Measurements from ENCODE around the gene ETFB.

ETFB gene

GRCh38 chr19:51347209-51347928 is 18.8 kb downstream of the ETFB start:
- no peak overlapping the region for H3K4me3 ChIP-seq (ENCODE audit: low read depth, low read length)
- no peak for TF ChIP-seq CTCF (IDR thresholded peaks at IDR 0.05; ENCODE audit: borderline replicate concordance, insufficient read depth, low read depth, low read length)

GRCh38 chr19:51346742-51347141 is 19.4 kb downstream of the ETFB start:
- TF ChIP-seq CTCF (IDR thresholded peaks at IDR 0.05; ENCODE audit: borderline replicate concordance, insufficient read depth, low read depth, low read length), result 0 out of 2 replicates have a peak, but pooled peaks have one; percentile 3
- H3K4me3 ChIP-seq (ENCODE audit: low read depth, low read length), result no peak overlapping the region

- TF ChIP-seq CTCF (IDR thresholded peaks at IDR 0.05; ENCODE audit: borderline replicate concordance, insufficient read depth, low read depth, low read length), result no peak
- H3K4me3 ChIP-seq (ENCODE audit: low read depth, low read length), result no peak overlapping the region
These were observed 21.0 kb downstream of the ETFB start for GRCh38 chr19:51345076-51345620.

- no peak overlapping the region for H3K4me3 ChIP-seq (ENCODE audit: low read depth, low read length)
- no peak for TF ChIP-seq CTCF (IDR thresholded peaks at IDR 0.05; ENCODE audit: borderline replicate concordance, insufficient read depth, low read depth, low read length)
These were observed 23.3 kb downstream of the ETFB start for GRCh38 chr19:51342631-51343569.

- H3K4me3 ChIP-seq (ENCODE audit: low read depth, low read length), result no peak within 1 kb of the TSS
- TF ChIP-seq CTCF (IDR thresholded peaks at IDR 0.05; ENCODE audit: borderline replicate concordance, insufficient read depth, low read depth, low read length), result no peak
These were observed 24.1 kb downstream of the ETFB start, which contains the start of gene VSIG10L for GRCh38 chr19:51341976-51342580. VSIG10L (minus strand) TSS chr19:51342139; CDS start chr19:51342124, 15 bp downstream.

- H3K4me3 ChIP-seq (ENCODE audit: low read depth, low read length), result no peak overlapping the region
- no peak for TF ChIP-seq CTCF (IDR thresholded peaks at IDR 0.05; ENCODE audit: borderline replicate concordance, insufficient read depth, low read depth, low read length)
These were observed 25.1 kb downstream of the ETFB start for GRCh38 chr19:51341066-51341465.

Data from GM12875 (cell line).